PC-3 (cell line): ENCODE results near the gene ARHGEF11. TPM values are rescaled to one million over a fixed set of nuclear protein-coding genes. Genes with fewer than 3 reads are reported as not detected.
A peak's percentile ranks its signal among the peaks of the same experiment; 100 is the strongest.

ENCODE experiments used
- ATAC-seq: fragments of 200-7000 bp; cut with Tn5 transposase; 2 replicates; pipeline ENCODE4 v1.9.1; 2020; ENCODE audit warnings: mild to moderate bottlenecking, moderate library complexity
- BruUV-seq: library from RNA; stranded (reverse); fragments of 400-500 nt; replicated peaks from 2 replicates; lab custom pipeline; 2021; lab: Mats Ljungman, UMichigan
- CTCF ChIA-PET: fragments of 300-600 bp; sonication (Branson Sonifier 250); formaldehyde crosslinking; loops from one replicate; lab custom pipeline; 2022; ENCODE audit warnings: antibody characterized with exemption; lab: Charles Lee
- POLR2A ChIA-PET: fragments of 300-600 bp; sonication (Branson Sonifier 250); formaldehyde crosslinking; loops from one replicate; lab custom pipeline; 2022; ENCODE audit warnings: antibody characterized with exemption; ENCODE audit not compliant: unreplicated experiment; lab: Charles Lee
- DNase-seq: peaks from one replicate; pipeline ENCODE4 v3.0.0-alpha.2; 2015
- H2AFZ ChIP-seq: fragments of 300-600 bp; sonication (generic); 2 replicates; pipeline ENCODE4 v1.6.0; 2016; ENCODE audit warnings: antibody characterized with exemption, low read length
- H3F3A ChIP-seq: fragments of 300-600 bp; sonication (generic); one replicate; pipeline ENCODE4 v1.6.0; 2017; ENCODE audit warnings: antibody characterized with exemption, low read length, control low read depth, mild to moderate bottlenecking; ENCODE audit not compliant: unreplicated experiment
- H3K27ac ChIP-seq: fragments of 300-600 bp; sonication (generic); 2 replicates; pipeline ENCODE4 v1.5.1; 2016; ENCODE audit warnings: mild to moderate bottlenecking, low read length
- H3K27me3 ChIP-seq: fragments of 300-600 bp; sonication (generic); 2 replicates; pipeline ENCODE4 v1.6.1; 2016; ENCODE audit warnings: low read length, mixed read lengths
- H3K36me3 ChIP-seq: fragments of 300-600 bp; sonication (generic); 2 replicates; pipeline ENCODE4 v1.6.1; 2016; ENCODE audit warnings: low read depth, mixed run types, low read length, mixed read lengths
- H3K4me1 ChIP-seq: fragments of 300-600 bp; sonication (generic); 2 replicates; pipeline ENCODE4 v1.5.1; 2016; ENCODE audit warnings: low read length; ENCODE audit not compliant: insufficient read depth
- H3K4me2 ChIP-seq: fragments of 300-600 bp; sonication (generic); 2 replicates; pipeline ENCODE4 v1.6.0; 2016; ENCODE audit warnings: low read length
- H3K4me3 ChIP-seq: fragments of 300-600 bp; sonication (generic); 2 replicates; pipeline ENCODE4 v1.5.1; 2016; ENCODE audit warnings: mild to moderate bottlenecking, low read length, mixed read lengths
- H3K79me2 ChIP-seq: fragments of 300-600 bp; sonication (generic); 2 replicates; pipeline ENCODE4 v1.6.1; 2017; ENCODE audit warnings: low read length, mixed read lengths
- H3K9ac ChIP-seq: fragments of 300-600 bp; sonication (generic); 2 replicates; pipeline ENCODE4 v1.6.0; 2016; ENCODE audit warnings: mild to moderate bottlenecking, low read length
- H3K9me2 ChIP-seq: fragments of 300-600 bp; sonication (generic); replicated peaks from 2 replicates; pipeline ENCODE4 v1.6.1; 2016; ENCODE audit warnings: mixed run types, low read length, mixed read lengths
- H3K9me3 ChIP-seq: fragments of 300-600 bp; sonication (generic); 2 replicates; pipeline ENCODE4 v1.6.1; 2016; ENCODE audit warnings: low read length, mixed read lengths
- H4K20me1 ChIP-seq: fragments of 300-600 bp; sonication (generic); 2 replicates; pipeline ENCODE4 v1.6.1; 2016; ENCODE audit warnings: low read length, mixed read lengths
- CTCF ChIP-seq: fragments of 300-600 bp; sonication (generic); conservative IDR thresholded peaks from 2 replicates; pipeline ENCODE4 v1.5.1; 2017; ENCODE audit warnings: antibody characterized with exemption, low read depth, mild to moderate bottlenecking, low read length
- EZH2 ChIP-seq: fragments of 300-600 bp; sonication (generic); IDR thresholded peaks from one replicate; pipeline ENCODE4 v1.6.1; 2017; ENCODE audit warnings: antibody characterized with exemption, mild to moderate bottlenecking, low read length; ENCODE audit not compliant: unreplicated experiment
- EZH2phosphoT487 ChIP-seq: fragments of 300-600 bp; sonication (generic); IDR thresholded peaks from 2 replicates; pipeline ENCODE4 v1.6.1; 2018; ENCODE audit warnings: mild to moderate bottlenecking, antibody characterized with exemption, low read length, borderline replicate concordance
- intact Hi-C: fragments of 100-400 bp; cut with micrococcal nuclease; formaldehyde crosslinking; loops from 2 replicates; pipeline ENCODE4 v1.9.0; 2023
- total RNA-seq: library from RNA; depleted of rRNA; stranded (reverse); fragments of >200 nt; gene quantifications from 2 replicates; pipeline ENCODE4 v1.2.3, GENCODE V29; 2014

Gene ARHGEF11
- total RNA-seq, 1 experiment from 2014 or later, result 31.1 TPM

- H3K9ac ChIP-seq, result no peak overlapping the region
- no peak for DNase-seq
- no peak overlapping the region for H3K4me2 ChIP-seq
- no peaks in the 10 kb centered on the region for H3K27me3 ChIP-seq
- no peak for TF ChIP-seq CTCF
- no peak for TF ChIP-seq EZH2phosphoT487
- TF ChIP-seq EZH2, result no peak
- H3K9me2 ChIP-seq, result no peaks in the 10 kb centered on the region
- ChIA-PET CTCF (no interaction called here), POLR2A (no interaction called here)
- no peaks in the 10 kb centered on the region for H4K20me1 ChIP-seq
- no peaks in the 10 kb centered on the region for H3K9me3 ChIP-seq
- BruUV-seq, result no TSS peak
- peaks cover 16% of the 10 kb centered on the region; the same call in 1 of the 2 replicates for H3K4me1 ChIP-seq
- no peaks in the 10 kb centered on the region for H3F3A ChIP-seq
- no peak overlapping the region for H3K4me3 ChIP-seq
- peaks cover 32% of the 10 kb centered on the region for H3K36me3 ChIP-seq
- intact Hi-C loops, result no loop called here
- ATAC-seq, result peak; percentile 48; the same call in 1 of the 2 replicates
- H3K27ac ChIP-seq, result no peak overlapping the region
- no peak overlapping the region for H2AFZ ChIP-seq
- H3K79me2 ChIP-seq, result no peaks in the 10 kb centered on the region
Measured at GRCh38 chr1:156959414-156959813, 86.1 kb downstream of the ARHGEF11 start.

- DNase-seq (peak; percentile 52), ATAC-seq (peak; percentile 21)
- Histone ChIP-seq H3K4me3 (no peak overlapping the region), H3K27ac (no peak overlapping the region), H3K36me3 (peaks cover 30% of the 10 kb centered on the region), H3K9me3 (no peaks in the 10 kb centered on the region), H3K27me3 (no peaks in the 10 kb centered on the region), H3K4me2 (no peak overlapping the region), H3F3A (no peaks in the 10 kb centered on the region), H2AFZ (no peak overlapping the region), H3K9me2 (no peaks in the 10 kb centered on the region), H4K20me1 (no peaks in the 10 kb centered on the region), H3K4me1 (peaks cover 16% of the 10 kb centered on the region; the same call in 1 of the 2 replicates), H3K9ac (no peak overlapping the region), H3K79me2 (no peaks in the 10 kb centered on the region)
- intact Hi-C loops, result no loop called here
- TF ChIP-seq CTCF (no peak), EZH2 (no peak)
- POLR2A ChIA-PET, result interaction anchor here (0.6 kb wide), 1 partner anchor 39 kb away, joined by 4 read pairs; no protein-coding TSS in a partner anchor
- BruUV-seq, result no TSS peak
- CTCF ChIA-PET, result no interaction called here
Measured at GRCh38 chr1:156958247-156958714, 87.3 kb downstream of the ARHGEF11 start.

GRCh38 chr1:156957634-156958033 is 87.9 kb downstream of the ARHGEF11 start:
- H2AFZ ChIP-seq, result no peak overlapping the region
- intact Hi-C loops, result no loop called here
- H3K36me3 ChIP-seq, result peaks cover 29% of the 10 kb centered on the region
- peak; percentile 47 for DNase-seq
- H3K27ac ChIP-seq, result no peak overlapping the region
- CTCF ChIA-PET, result no interaction called here
- no peaks in the 10 kb centered on the region for H3K9me3 ChIP-seq
- H3K4me2 ChIP-seq, result no peak overlapping the region
- H3K4me1 ChIP-seq, result peaks cover 16% of the 10 kb centered on the region; the same call in 1 of the 2 replicates
- no TSS peak for BruUV-seq
- POLR2A ChIA-PET, result no interaction called here
- no peaks in the 10 kb centered on the region for H3K9me2 ChIP-seq
- H3K79me2 ChIP-seq, result no peaks in the 10 kb centered on the region
- no peak; the same call in 1 of the 2 replicates for ATAC-seq
- no peaks in the 10 kb centered on the region for H4K20me1 ChIP-seq
- no peaks in the 10 kb centered on the region for H3K27me3 ChIP-seq
- H3F3A ChIP-seq, result no peaks in the 10 kb centered on the region
- no peak overlapping the region for H3K4me3 ChIP-seq
- TF ChIP-seq CTCF, result no peak
- TF ChIP-seq EZH2, result no peak
- TF ChIP-seq EZH2phosphoT487, result no peak
- no peak overlapping the region for H3K9ac ChIP-seq
